Aorta (tissue), 5 donors: Measurements from ENCODE around the gene FUT6. TPM values are rescaled to one million over a fixed set of nuclear protein-coding genes. Genes with fewer than 3 reads are reported as not detected.

ENCODE experiments used
- ATAC-seq: fragments of 200-7000 bp; cut with Tn5 transposase; one replicate; pipeline ENCODE4 v1.9.1; 2022; ENCODE audit warnings: moderate library complexity; ENCODE audit not compliant: low FRiP score
- DNase-seq, 2 donors: peaks; one replicate each; pipeline ENCODE4 v3.0.0-alpha.2; 2020
- H3K27ac ChIP-seq, 2 donors: one replicate each; pipeline ENCODE4 v1.5.1; 2013; ENCODE audit warnings: low read length in 2 of 2, mild to moderate bottlenecking in 2 of 2, moderate library complexity in 2 of 2, control low read depth in 1 of 2, inconsistent platforms in 1 of 2, low read depth in 1 of 2
- H3K27me3 ChIP-seq, 2 donors: one replicate each; pipeline ENCODE4 v1.6.1; 2013; ENCODE audit warnings: control low read depth in 1 of 2, low read length in 1 of 2, mild to moderate bottlenecking in 1 of 2, moderate library complexity in 1 of 2; ENCODE audit not compliant: insufficient read depth in 2 of 2, control insufficient read depth in 1 of 2
- H3K36me3 ChIP-seq, 2 donors: one replicate each; pipeline ENCODE4 v1.6.1; 2013; ENCODE audit warnings: control low read depth in 1 of 2, low read length in 1 of 2, mild to moderate bottlenecking in 1 of 2; ENCODE audit not compliant: insufficient read depth in 2 of 2, control insufficient read depth in 1 of 2
- H3K4me1 ChIP-seq, 2 donors: one replicate each; pipeline ENCODE4 v1.6.1; 2013; ENCODE audit warnings: low read length in 2 of 2, control low read depth in 1 of 2, mild to moderate bottlenecking in 1 of 2, moderate library complexity in 1 of 2; ENCODE audit not compliant: insufficient read depth in 2 of 2, control insufficient read depth in 1 of 2
- H3K4me3 ChIP-seq, 2 donors: one replicate each; pipeline ENCODE4 v1.5.1; 2013; ENCODE audit warnings: low read length in 2 of 2, control low read depth in 1 of 2, mild to moderate bottlenecking in 1 of 2
- H3K9me3 ChIP-seq: one replicate; pipeline ENCODE4 v1.6.1; 2013; ENCODE audit warnings: mild to moderate bottlenecking, low read length; ENCODE audit not compliant: control insufficient read depth
- WGBS, 2 donors: extraction: QIAGEN DNeasy Blood & Tissue Kit; methylation state at CpG; one replicate each; pipeline ENCODE4 v1.1.7; 2013; 5-methylcytosine and 5-hydroxymethylcytosine counted together
- intact Hi-C, 2 donors: fragments of 100-400 bp; cut with DNase I; formaldehyde crosslinking; loops; one replicate each; pipeline versions ENCODE4 v1.14.2 to v1.15.0; 2022
- polyA plus RNA-seq, 2 donors: library from polyadenylated mRNA; stranded (reverse); fragments of 200-250 nt; gene quantifications; one replicate each; pipeline ENCODE4 v1.2.3, GENCODE V29; 2013
- total RNA-seq, 2 donors: library from RNA; stranded (reverse); fragmentation: NEBNext Ultra II Directional; extraction: Animal tissue kit (Norgen Biotek cat#: 25700); gene quantifications; one replicate each; pipeline ENCODE4 v1.2.1, GENCODE V29; 2021
- donor health status: healthy with polysubstance abuse.
- donor health status: Bipolar disorder and iron deficiency.
- donor health status: DM: no; HTN: no; CAD: no.
- donor health status: DM: no; HTN: no; CAD: no.
- donor health status: DM: yes; HTN: yes; CAD: no.

FUT6 gene
- total and polyA plus RNA-seq, 4 donors, result 0.05 to 3.9 TPM; not detected in 2

- Histone ChIP-seq H3K36me3 (no peaks in the 10 kb centered on the region), H3K4me3 (no peak overlapping the region), H3K27me3 (no peaks in the 10 kb centered on the region), H3K9me3 (no peaks in the 10 kb centered on the region), H3K4me1 (no peaks in the 10 kb centered on the region), H3K27ac (no peak overlapping the region)
- 74 to 77% methylated on average over 9 of the region's 9 CpGs for WGBS, 2 donors
- intact Hi-C loops, result no loop called here
- no peak for DNase-seq
- ATAC-seq, result no peak
These were observed 25.2 kb downstream of the FUT6 start for GRCh38 chr19:5814123-5814851.

- Histone ChIP-seq H3K36me3 (no peaks in the 10 kb centered on the region), H3K4me1 (no peaks in the 10 kb centered on the region), H3K9me3 (no peaks in the 10 kb centered on the region), H3K4me3 (no peak overlapping the region), H3K27ac (no peak overlapping the region), H3K27me3 (no peaks in the 10 kb centered on the region)
- 91 to 95% methylated on average over 4 of the region's 4 CpGs for WGBS, 2 donors
- ATAC-seq (no peak), DNase-seq (no peak)
- intact Hi-C loops, result no loop called here
These were observed 28.4 kb downstream of the FUT6 start for GRCh38 chr19:5811117-5811516.

- 71 to 76% methylated on average over 10 of the region's 10 CpGs for WGBS, 2 donors
- Histone ChIP-seq H3K27me3 (no peaks in the 10 kb centered on the region), H3K27ac (no peak overlapping the region), H3K9me3 (no peaks in the 10 kb centered on the region), H3K36me3 (no peaks in the 10 kb centered on the region), H3K4me3 (no peak overlapping the region), H3K4me1 (no peaks in the 10 kb centered on the region)
- DNase-seq (no peak), ATAC-seq (no peak)
- intact Hi-C loops, result loop anchor here (10.0 kb wide), 2 partner anchors 85 to 215 kb away; no protein-coding TSS in a partner anchor
These were observed 30.0 kb downstream of the FUT6 start for GRCh38 chr19:5809469-5809868.

GRCh38 chr19:5809053-5809452 lies 30.4 kb downstream of the FUT6 start:
- Histone ChIP-seq H3K9me3 (no peaks in the 10 kb centered on the region), H3K4me3 (no peak overlapping the region), H3K4me1 (no peaks in the 10 kb centered on the region), H3K27ac (no peak overlapping the region), H3K36me3 (no peaks in the 10 kb centered on the region), H3K27me3 (no peaks in the 10 kb centered on the region)
- 89 to 90% methylated on average over 9 of the region's 9 CpGs for WGBS, 2 donors
- intact Hi-C loops, result loop anchor here (10.0 kb wide), 2 partner anchors 86 to 216 kb away; no protein-coding TSS in a partner anchor
- DNase-seq (no peak), ATAC-seq (no peak)

- Histone ChIP-seq H3K4me3 (no peak overlapping the region), H3K36me3 (no peaks in the 10 kb centered on the region), H3K4me1 (no peaks in the 10 kb centered on the region), H3K27ac (no peak overlapping the region), H3K27me3 (no peaks in the 10 kb centered on the region), H3K9me3 (no peaks in the 10 kb centered on the region)
- intact Hi-C loops, result loop anchor here (10.0 kb wide), 2 partner anchors 87 to 217 kb away; no protein-coding TSS in a partner anchor
- no peak for ATAC-seq
- WGBS, 2 donors, result 83 to 85% methylated on average over 20 to 21 of the region's 21 CpGs
- DNase-seq, result peak in 1 of 2 donors; percentile 41
These were observed 31.2 kb downstream of the FUT6 start for GRCh38 chr19:5808120-5808816.

GRCh38 chr19:5806905-5807304 lies 32.6 kb downstream of the FUT6 start:
- DNase-seq (no peak), ATAC-seq (no peak)
- H3K27ac ChIP-seq, result no peak overlapping the region
- intact Hi-C loops, result loop anchor here (10.0 kb wide), 2 partner anchors 88 to 218 kb away; no protein-coding TSS in a partner anchor
- H3K27me3 ChIP-seq, result no peaks in the 10 kb centered on the region
- no peaks in the 10 kb centered on the region for H3K4me1 ChIP-seq
- H3K9me3 ChIP-seq, result no peaks in the 10 kb centered on the region
- 93 to 96% methylated on average over 5 of the region's 5 CpGs for WGBS, 2 donors
- H3K36me3 ChIP-seq, result no peaks in the 10 kb centered on the region
- H3K4me3 ChIP-seq, result no peak overlapping the region

GRCh38 chr19:5806133-5806489 lies 33.4 kb downstream of the FUT6 start:
- Histone ChIP-seq H3K4me1 (no peaks in the 10 kb centered on the region), H3K9me3 (no peaks in the 10 kb centered on the region), H3K27me3 (no peaks in the 10 kb centered on the region), H3K36me3 (no peaks in the 10 kb centered on the region), H3K27ac (no peak overlapping the region), H3K4me3 (no peak overlapping the region)
- no peak for ATAC-seq
- intact Hi-C loops, result loop anchor here (10.0 kb wide), 2 partner anchors 89 to 219 kb away; no protein-coding TSS in a partner anchor
- no peak for DNase-seq
- 27 to 43% methylated on average over 6 of the region's 6 CpGs for WGBS, 2 donors

GRCh38 chr19:5805462-5806132 lies 33.9 kb downstream of the FUT6 start:
- ATAC-seq (no peak), DNase-seq (peak in 1 of 2 donors; percentile 41)
- Histone ChIP-seq H3K27ac (no peak overlapping the region), H3K4me3 (no peak overlapping the region), H3K9me3 (no peaks in the 10 kb centered on the region), H3K4me1 (no peaks in the 10 kb centered on the region), H3K27me3 (no peaks in the 10 kb centered on the region), H3K36me3 (no peaks in the 10 kb centered on the region)
- 2% methylated on average over 41 to 46 of the region's 46 CpGs for WGBS, 2 donors
- intact Hi-C loops, result loop anchor here (10.0 kb wide), 2 partner anchors 89 to 219 kb away; no protein-coding TSS in a partner anchor
